Retinal pigment epithelial cell (primary cell): ENCODE measurements around the gene SOX5.

Experiments used
- DNase-seq: peaks from one replicate; pipeline ENCODE4 v3.0.0-alpha.2; 2010; ENCODE audit warnings: low read depth
- H3K4me3 ChIP-seq: 2 replicates; pipeline ENCODE4 v1.5.1; 2011; ENCODE audit warnings: mild to moderate bottlenecking, low read length, control low read depth, moderate library complexity
- CTCF ChIP-seq: conservative IDR thresholded peaks from 2 replicates; pipeline ENCODE4 v1.5.1; 2011; ENCODE audit warnings: low read depth, low read length, control low read depth, inconsistent platforms

The SOX5 gene

GRCh38 chr12:23853640-23854039 is 95.8 kb downstream of the SOX5 start:
- no peak overlapping the region for H3K4me3 ChIP-seq
- no peak for TF ChIP-seq CTCF
- no peak for DNase-seq

GRCh38 chr12:23851602-23852001 is 97.9 kb downstream of the SOX5 start:
- no peak for TF ChIP-seq CTCF
- H3K4me3 ChIP-seq, result no peak overlapping the region
- no peak for DNase-seq

- TF ChIP-seq CTCF, result no peak
These were observed 101.6 kb downstream of the SOX5 start for GRCh38 chr12:23847857-23848256.

GRCh38 chr12:23843958-23844357 is 105.5 kb downstream of the SOX5 start:
- TF ChIP-seq CTCF, result no peak
- no peak for DNase-seq
- no peak overlapping the region for H3K4me3 ChIP-seq

More at GRCh38 chr12:23847857-23848256, 101.6 kb downstream of the SOX5 start:
- no peak overlapping the region for H3K4me3 ChIP-seq
- no peak for DNase-seq

GRCh38 chr12:23834076-23834475 is 115.4 kb downstream of the SOX5 start:
- H3K4me3 ChIP-seq, result no peak overlapping the region
- TF ChIP-seq CTCF, result no peak
- no peak for DNase-seq

- no peak for DNase-seq
- TF ChIP-seq CTCF, result no peak
- H3K4me3 ChIP-seq, result no peak overlapping the region
These were observed 117.7 kb downstream of the SOX5 start for GRCh38 chr12:23831739-23832138.

- no peak for TF ChIP-seq CTCF
- no peak for DNase-seq
- H3K4me3 ChIP-seq, result no peak overlapping the region
These were observed 119.3 kb downstream of the SOX5 start for GRCh38 chr12:23830210-23830609.
